AG20443 (cell line): Measurements from ENCODE around the gene KRTAP10-12.

Experiments used
- DNase-seq: peaks from one replicate; pipeline ENCODE4 v3.0.0; 2012; ENCODE audit warnings: low spot score, mixed read lengths

KRTAP10-12 gene

GRCh38 chr21:44699502-44700001 is 2.6 kb downstream of the KRTAP10-12 start:
- DNase-seq = no peak

- no peak for DNase-seq
Observed at GRCh38 chr21:44700101-44701022, 3.4 kb downstream of the KRTAP10-12 start.

- DNase-seq = no peak
Observed at GRCh38 chr21:44701023-44701400, 4.0 kb downstream of the KRTAP10-12 start.

- no peak for DNase-seq
Observed at GRCh38 chr21:44701541-44701940, 4.6 kb downstream of the KRTAP10-12 start.

GRCh38 chr21:44702111-44702972 is 5.4 kb downstream of the KRTAP10-12 start:
- DNase-seq = no peak

GRCh38 chr21:44702973-44703730 is 6.2 kb downstream of the KRTAP10-12 start:
- DNase-seq = no peak

- DNase-seq = no peak
Observed at GRCh38 chr21:44703731-44704635, 7.0 kb downstream of the KRTAP10-12 start.

- DNase-seq = no peak
Observed at GRCh38 chr21:44704636-44705001, 7.6 kb downstream of the KRTAP10-12 start.

- peak; percentile 4 for DNase-seq
Observed at GRCh38 chr21:44706026-44706705, 9.2 kb downstream of the KRTAP10-12 start.

GRCh38 chr21:44706706-44707581 is 10.0 kb downstream of the KRTAP10-12 start:
- DNase-seq = peak; percentile 9

GRCh38 chr21:44708213-44708865 is 11.4 kb downstream of the KRTAP10-12 start:
- DNase-seq = peak; percentile 12

- peak; percentile 10 for DNase-seq
Observed at GRCh38 chr21:44708866-44709425, 12.0 kb downstream of the KRTAP10-12 start.

- peak; percentile 20 for DNase-seq
Observed at GRCh38 chr21:44709426-44710293, 12.7 kb downstream of the KRTAP10-12 start.

GRCh38 chr21:44710294-44710665 is 13.3 kb downstream of the KRTAP10-12 start:
- no peak for DNase-seq

GRCh38 chr21:44710756-44711326 is 13.9 kb downstream of the KRTAP10-12 start:
- DNase-seq = no peak

GRCh38 chr21:44711327-44712202 is 14.6 kb downstream of the KRTAP10-12 start, which contains the start of gene TSPEAR:
TSS of gene TSPEAR (minus strand) at chr21:44711572. CDS start at chr21:44711514, 58 bp downstream.
- DNase-seq = no peak
